ENCODE data around the gene TTC39C.
"Not testable (repeated sequence)": the region's sequence is repeated elsewhere in the genome, so short reads cannot be mapped to it uniquely, and the experiment has no call there.

TTC39C gene

GRCh38 chr18:24018299-24018886 lies 3.8 kb downstream of the TTC39C start:
- no peak for DNase-seq

GRCh38 chr18:24019641-24020331 lies 5.2 kb downstream of the TTC39C start:
- no peak for DNase-seq

GRCh38 chr18:24021505-24021904 lies 7.0 kb downstream of the TTC39C start:
- no peak for DNase-seq

- no peak for DNase-seq
These were observed 7.6 kb downstream of the TTC39C start for GRCh38 chr18:24022161-24022560.

- no peak for DNase-seq
These were observed 8.7 kb downstream of the TTC39C start for GRCh38 chr18:24023185-24023814.

GRCh38 chr18:24024425-24024824 lies 9.9 kb downstream of the TTC39C start:
- DNase-seq, result no peak

GRCh38 chr18:24026457-24026856 lies 11.9 kb downstream of the TTC39C start:
- no peak for DNase-seq

- DNase-seq, result no peak
These were observed 12.7 kb downstream of the TTC39C start for GRCh38 chr18:24027156-24027827.

GRCh38 chr18:24028946-24029345 lies 14.4 kb downstream of the TTC39C start:
- DNase-seq, result not testable (repeated sequence)

- DNase-seq, result peak; percentile 42
These were observed 16.8 kb downstream of the TTC39C start for GRCh38 chr18:24031318-24031717.

- DNase-seq, result no peak
These were observed 17.4 kb downstream of the TTC39C start for GRCh38 chr18:24031916-24032315.

GRCh38 chr18:24033641-24034412 lies 19.3 kb downstream of the TTC39C start:
- DNase-seq, result no peak

GRCh38 chr18:24035316-24035715 lies 20.8 kb downstream of the TTC39C start:
- no peak for DNase-seq

GRCh38 chr18:24039671-24040070 lies 25.1 kb downstream of the TTC39C start:
- no peak for DNase-seq

GRCh38 chr18:24041691-24042090 lies 27.1 kb downstream of the TTC39C start:
- no peak for DNase-seq

GRCh38 chr18:24043403-24043802 lies 28.8 kb downstream of the TTC39C start:
- DNase-seq, result no peak

GRCh38 chr18:24048261-24048660 lies 33.7 kb downstream of the TTC39C start:
- no peak for DNase-seq

- no peak for DNase-seq
These were observed 34.6 kb downstream of the TTC39C start for GRCh38 chr18:24049142-24049541.

- no peak for DNase-seq
These were observed 36.7 kb downstream of the TTC39C start for GRCh38 chr18:24051031-24051947.

GRCh38 chr18:24052053-24052452 lies 37.5 kb downstream of the TTC39C start:
- DNase-seq, result no peak

GRCh38 chr18:24053211-24053610 lies 38.7 kb downstream of the TTC39C start:
- DNase-seq, result no peak

- no peak for DNase-seq
These were observed 39.6 kb downstream of the TTC39C start for GRCh38 chr18:24054130-24054529.

All from NCI-H510A (cell line).